ENCODE measurements around the gene ABCB11.
A peak's percentile ranks its signal among the peaks of the same experiment; 100 is the strongest.

GRCh38 chr2:168920504-168921157 lies 110.5 kb downstream of the ABCB11 start:
- TF ChIP-seq CTCF (IDR thresholded peaks at IDR 0.05; ENCODE audit: low read depth, low read length) (peak; percentile 69), EZH2phosphoT487 (IDR thresholded peaks at IDR 0.05; ENCODE audit: low read depth) (no peak)

Data from OCI-LY3 (cell line).